Right hindlimb (tissue), 1 donor: ENCODE measurements around the gene AP5Z1.

Experiments
- DNase-seq: peaks from one replicate; pipeline ENCODE4 v3.0.0-alpha.2; 2018

Gene AP5Z1

GRCh38 chr7:4823441-4824119 is 48.2 kb downstream of the AP5Z1 start:
- no peak for DNase-seq

GRCh38 chr7:4824120-4824775 is 48.8 kb downstream of the AP5Z1 start:
- DNase-seq, result no peak

GRCh38 chr7:4825081-4825480 is 49.7 kb downstream of the AP5Z1 start:
- DNase-seq, result no peak

- DNase-seq, result no peak
Observed at GRCh38 chr7:4828720-4829383, 53.4 kb downstream of the AP5Z1 start.

- peak; percentile 77 for DNase-seq
Observed at GRCh38 chr7:4830176-4830575, 54.8 kb downstream of the AP5Z1 start.

- no peak for DNase-seq
Observed at GRCh38 chr7:4831723-4832495, 56.5 kb downstream of the AP5Z1 start.

GRCh38 chr7:4832711-4833110 is 57.3 kb downstream of the AP5Z1 start:
- no peak for DNase-seq

- no peak for DNase-seq
Observed at GRCh38 chr7:4833176-4833575, 57.8 kb downstream of the AP5Z1 start.

- DNase-seq, result no peak
Observed at GRCh38 chr7:4833691-4834600, 58.5 kb downstream of the AP5Z1 start.

- no peak for DNase-seq
Observed at GRCh38 chr7:4834601-4835397, 59.4 kb downstream of the AP5Z1 start.

GRCh38 chr7:4835398-4836205 is 60.2 kb downstream of the AP5Z1 start:
- no peak for DNase-seq

- DNase-seq, result no peak
Observed at GRCh38 chr7:4836206-4836661, 60.8 kb downstream of the AP5Z1 start.

GRCh38 chr7:4837041-4837802 is 61.8 kb downstream of the AP5Z1 start:
- no peak for DNase-seq

GRCh38 chr7:4837803-4838625 is 62.6 kb downstream of the AP5Z1 start:
- no peak for DNase-seq

- DNase-seq, result no peak
Observed at GRCh38 chr7:4838626-4839334, 63.4 kb downstream of the AP5Z1 start.

- no peak for DNase-seq
Observed at GRCh38 chr7:4840079-4840501, 64.7 kb downstream of the AP5Z1 start.
